ENCODE results near the gene DCAF5. TPM values are rescaled to one million over a fixed set of nuclear protein-coding genes. Genes with fewer than 3 reads are reported as not detected.

Gene DCAF5
- total and polyA plus RNA-seq, 9 donors = 24.9 to 50.1 (median 42.4) TPM

GRCh38 chr14:69038455-69039287, 114.2 kb downstream of the DCAF5 start:
- Histone ChIP-seq H3K9me3 (no peaks in the 10 kb centered on the region), H3K27ac (no peak overlapping the region), H3K27me3 (no peaks in the 10 kb centered on the region), H3K36me3 (no peaks in the 10 kb centered on the region), H3K4me3 (no peak overlapping the region), H3K4me1 (ENCODE audit: insufficient read depth) (peaks cover 8% of the 10 kb centered on the region)
- intact Hi-C loops (cut with DNase I) = no loop called here
- whole genome bisulfite sequencing, 3 donors = 54 to 60% (median 58%) methylated on average over 7 of the region's 7 CpGs
- no peak for TF ChIP-seq EP300 (IDR thresholded peaks at IDR 0.05)
- TF ChIP-seq, protein P1, sequence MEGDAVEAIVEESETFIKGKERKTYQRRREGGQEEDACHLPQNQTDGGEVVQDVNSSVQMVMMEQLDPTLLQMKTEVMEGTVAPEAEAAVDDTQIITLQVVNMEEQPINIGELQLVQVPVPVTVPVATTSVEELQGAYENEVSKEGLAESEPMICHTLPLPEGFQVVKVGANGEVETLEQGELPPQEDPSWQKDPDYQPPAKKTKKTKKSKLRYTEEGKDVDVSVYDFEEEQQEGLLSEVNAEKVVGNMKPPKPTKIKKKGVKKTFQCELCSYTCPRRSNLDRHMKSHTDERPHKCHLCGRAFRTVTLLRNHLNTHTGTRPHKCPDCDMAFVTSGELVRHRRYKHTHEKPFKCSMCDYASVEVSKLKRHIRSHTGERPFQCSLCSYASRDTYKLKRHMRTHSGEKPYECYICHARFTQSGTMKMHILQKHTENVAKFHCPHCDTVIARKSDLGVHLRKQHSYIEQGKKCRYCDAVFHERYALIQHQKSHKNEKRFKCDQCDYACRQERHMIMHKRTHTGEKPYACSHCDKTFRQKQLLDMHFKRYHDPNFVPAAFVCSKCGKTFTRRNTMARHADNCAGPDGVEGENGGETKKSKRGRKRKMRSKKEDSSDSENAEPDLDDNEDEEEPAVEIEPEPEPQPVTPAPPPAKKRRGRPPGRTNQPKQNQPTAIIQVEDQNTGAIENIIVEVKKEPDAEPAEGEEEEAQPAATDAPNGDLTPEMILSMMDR (IDR thresholded peaks at IDR 0.05) = no peak
- TF ChIP-seq POLR2A (IDR thresholded peaks at IDR 0.05) = no peak
- DNase-seq = no peak

DNA sequence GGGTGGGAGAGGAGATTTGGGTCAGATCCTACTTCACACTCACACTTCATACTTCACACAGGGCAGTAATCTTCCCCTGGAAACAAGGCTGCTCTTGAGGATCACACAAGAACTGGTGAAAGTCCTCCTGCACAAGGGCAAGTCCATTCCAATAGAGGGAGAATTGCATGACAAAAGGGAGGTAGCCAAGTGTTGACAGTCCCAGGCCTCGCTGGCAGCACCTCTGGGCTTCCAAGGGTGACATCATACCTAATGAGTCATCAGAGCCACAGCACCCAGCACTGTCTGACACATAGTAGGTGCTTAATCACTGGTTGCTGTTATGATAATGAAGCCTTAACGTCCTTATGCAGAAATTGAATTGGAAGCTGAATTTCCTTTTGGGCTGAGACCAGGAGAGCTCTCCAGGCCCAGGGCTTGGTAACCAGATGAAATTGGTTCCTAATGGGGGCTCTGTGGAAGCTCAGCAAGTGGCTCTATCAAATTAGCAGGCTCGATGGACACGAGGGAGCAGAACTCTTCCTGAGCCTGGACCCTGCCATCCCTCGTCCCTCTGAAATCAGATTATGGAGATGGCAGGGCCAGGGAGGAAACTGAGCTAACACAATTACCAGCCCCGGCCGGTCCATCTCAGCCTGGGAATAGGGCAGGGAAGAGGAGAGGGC, 115.0 kb downstream of the DCAF5 start:
- H3K27ac ChIP-seq = no peak overlapping the region
- intact Hi-C loops (cut with DNase I) = no loop called here
- WGBS, 3 donors = 76 to 89% (median 81%) methylated on average over 7 of the region's 7 CpGs
- H3K27me3 ChIP-seq = no peaks in the 10 kb centered on the region
- TF ChIP-seq POLR2A (IDR thresholded peaks at IDR 0.05) = no peak
- TF ChIP-seq EP300 (IDR thresholded peaks at IDR 0.05) = no peak
- TF ChIP-seq, protein P1 (IDR thresholded peaks at IDR 0.05) = no peak
- DNase-seq = no peak
- peaks cover 3% of the 10 kb centered on the region for H3K4me1 ChIP-seq (ENCODE audit: insufficient read depth)
- H3K36me3 ChIP-seq = no peaks in the 10 kb centered on the region
- H3K4me3 ChIP-seq = no peak overlapping the region
- no peaks in the 10 kb centered on the region for H3K9me3 ChIP-seq

- H3K4me1 ChIP-seq (ENCODE audit: insufficient read depth) = no peaks in the 10 kb centered on the region
- no peak overlapping the region for H3K4me3 ChIP-seq
- no peaks in the 10 kb centered on the region for H3K36me3 ChIP-seq
- no peaks in the 10 kb centered on the region for H3K27me3 ChIP-seq
- WGBS, 3 donors = 84 to 88% (median 86%) methylated on average over 10 of the region's 10 CpGs
- H3K27ac ChIP-seq = no peak overlapping the region
- intact Hi-C loops (cut with DNase I) = no loop called here
- TF ChIP-seq EP300 (IDR thresholded peaks at IDR 0.05) = no peak
- TF ChIP-seq, protein P1 (IDR thresholded peaks at IDR 0.05) = no peak
- no peak for TF ChIP-seq POLR2A (IDR thresholded peaks at IDR 0.05)
- no peak for DNase-seq
- H3K9me3 ChIP-seq = no peaks in the 10 kb centered on the region
Observed at GRCh38 chr14:69036757-69037506, 116.0 kb downstream of the DCAF5 start.

GRCh38 chr14:69034612-69035262, 118.2 kb downstream of the DCAF5 start:
- intact Hi-C loops (cut with DNase I) = no loop called here
- Histone ChIP-seq H3K36me3 (no peaks in the 10 kb centered on the region), H3K9me3 (no peaks in the 10 kb centered on the region), H3K27me3 (no peaks in the 10 kb centered on the region), H3K4me3 (no peak overlapping the region), H3K27ac (no peak overlapping the region), H3K4me1 (ENCODE audit: insufficient read depth) (no peaks in the 10 kb centered on the region)
- 54 to 66% (median 56%) methylated on average over 7 of the region's 7 CpGs for WGBS, 3 donors
- TF ChIP-seq, protein P1 (IDR thresholded peaks at IDR 0.05) = no peak
- TF ChIP-seq EP300 (IDR thresholded peaks at IDR 0.05) (no peak), POLR2A (IDR thresholded peaks at IDR 0.05) (no peak)
- DNase-seq = no peak

Data from ovary (tissue), 9 donors.